GM23338 (cell line): ENCODE data around the gene CNOT6L. TPM values are rescaled to one million over a fixed set of nuclear protein-coding genes. Genes with fewer than 3 reads are reported as not detected.

Experiments used
- ATAC-seq: fragments of 200-7000 bp; cut with Tn5 transposase; 3 replicates; pipeline ENCODE4 v1.9.1; 2020
- DNase-seq: peaks from one replicate; pipeline ENCODE4 v3.0.0-alpha.2; 2015; ENCODE audit warnings: low spot score
- H2AFZ ChIP-seq: fragments of 200-600 bp; sonication (generic); 2 replicates; pipeline ENCODE4 v1.8.0; 2016; ENCODE audit warnings: antibody characterized with exemption, mild to moderate bottlenecking, moderate library complexity
- H3F3A ChIP-seq: fragments of 200-600 bp; sonication (generic); replicated peaks from 2 replicates; pipeline ENCODE4 v1.8.0; 2017; ENCODE audit warnings: antibody characterized with exemption, mixed run types, low read depth
- H3K27ac ChIP-seq: fragments of 200-600 bp; sonication (generic); 2 replicates; pipeline ENCODE4 v1.6.1; 2016; ENCODE audit warnings: low read depth
- H3K27me3 ChIP-seq: fragments of 200-600 bp; sonication (generic); 2 replicates; pipeline ENCODE4 v1.8.0; 2016; ENCODE audit warnings: mild to moderate bottlenecking, mixed run types, moderate library complexity; ENCODE audit not compliant: insufficient read depth
- H3K36me3 ChIP-seq: fragments of 200-600 bp; sonication (generic); 2 replicates; pipeline ENCODE4 v1.8.0; 2016; ENCODE audit warnings: mild to moderate bottlenecking; ENCODE audit not compliant: insufficient read depth
- H3K4me1 ChIP-seq: fragments of 200-600 bp; sonication (generic); 2 replicates; pipeline ENCODE4 v1.8.0; 2016; ENCODE audit warnings: mild to moderate bottlenecking, moderate library complexity; ENCODE audit not compliant: insufficient read depth
- H3K4me2 ChIP-seq: fragments of 200-600 bp; sonication (generic); 2 replicates; pipeline ENCODE4 v1.7.1; 2017; ENCODE audit warnings: mixed run types
- H3K4me3 ChIP-seq: fragments of 200-600 bp; sonication (generic); 2 replicates; pipeline ENCODE4 v1.6.1; 2016; ENCODE audit warnings: mixed run types
- H3K79me2 ChIP-seq: fragments of 200-600 bp; sonication (generic); replicated peaks from 2 replicates; pipeline ENCODE4 v1.8.0; 2017; ENCODE audit warnings: mild to moderate bottlenecking; ENCODE audit not compliant: insufficient read depth
- H3K9me2 ChIP-seq: fragments of 200-600 bp; sonication (generic); 2 replicates; pipeline ENCODE4 v1.8.0; 2017; ENCODE audit not compliant: insufficient read depth
- H4K20me1 ChIP-seq: fragments of 200-600 bp; sonication (generic); replicated peaks from 2 replicates; pipeline ENCODE4 v1.8.0; 2017; ENCODE audit warnings: mild to moderate bottlenecking; ENCODE audit not compliant: insufficient read depth
- H3K27ac Mint-ChIP-seq: 2 replicates; pipeline ENCODE4 v1.8.0; 2020; ENCODE audit warnings: inconsistent platforms, mild to moderate bottlenecking, moderate library complexity, mixed read lengths
- H3K27me3 Mint-ChIP-seq: 3 replicates; pipeline ENCODE4 v1.8.0; 2022; ENCODE audit warnings: low read depth, mild to moderate bottlenecking, moderate library complexity, mixed read lengths, inconsistent platforms; ENCODE audit not compliant: insufficient read depth, poor library complexity
- H3K36me3 Mint-ChIP-seq: 3 replicates; pipeline ENCODE4 v1.8.0; 2021; ENCODE audit warnings: low read depth, mild to moderate bottlenecking, inconsistent platforms, moderate library complexity, mixed read lengths
- H3K4me1 Mint-ChIP-seq: 3 replicates; pipeline ENCODE4 v1.8.0; 2020; ENCODE audit warnings: mild to moderate bottlenecking, inconsistent platforms, mixed read lengths
- H3K4me3 Mint-ChIP-seq: 3 replicates; pipeline ENCODE4 v1.8.0; 2021; ENCODE audit warnings: moderate library complexity, mild to moderate bottlenecking, inconsistent platforms, mixed read lengths
- H3K9me3 Mint-ChIP-seq: 3 replicates; pipeline ENCODE4 v1.8.0; 2020; ENCODE audit warnings: moderate library complexity, mild to moderate bottlenecking, inconsistent platforms, mixed read lengths
- CREB1 ChIP-seq: fragments of 250-450 bp; sonication (Bioruptor Pico); IDR thresholded peaks from 2 replicates; pipeline ENCODE4 v1.5.0; 2020; ENCODE audit warnings: low read depth, mild to moderate bottlenecking, moderate library complexity
- CTCF ChIP-seq, 2 experiments: fragments of 200-600 bp in 1 of 2; sonication (generic) in 1 of 2; conservative IDR thresholded peaks; 2 replicates each; pipeline versions ENCODE4 v1.5.1 to v1.6.1; 2016 to 2017; ENCODE audit warnings: antibody characterized with exemption in 2 of 2, low read depth in 2 of 2, mild to moderate bottlenecking in 2 of 2, moderate library complexity in 1 of 2
- ETS1 ChIP-seq: IDR thresholded peaks from 2 replicates; pipeline ENCODE4 v1.6.1; 2016; ENCODE audit warnings: antibody characterized with exemption
- EZH2 ChIP-seq: fragments of 200-600 bp; sonication (generic); IDR thresholded peaks from one replicate; pipeline ENCODE4 v1.8.0; 2017; ENCODE audit warnings: antibody characterized with exemption, mild to moderate bottlenecking, low read depth; ENCODE audit not compliant: unreplicated experiment
- EZH2phosphoT487 ChIP-seq: fragments of 200-600 bp; sonication (generic); IDR thresholded peaks from one replicate; pipeline ENCODE4 v1.8.1; 2018; ENCODE audit warnings: antibody characterized with exemption; ENCODE audit not compliant: unreplicated experiment
- JUNB ChIP-seq: IDR thresholded peaks from one replicate; pipeline ENCODE4 v1.6.1; 2016; ENCODE audit warnings: antibody characterized with exemption; ENCODE audit not compliant: unreplicated experiment
- NANOG ChIP-seq: IDR thresholded peaks from 2 replicates; pipeline ENCODE4 v1.6.1; 2016; ENCODE audit warnings: antibody characterized with exemption, borderline replicate concordance
- POLR2AphosphoS5 ChIP-seq: IDR thresholded peaks from 2 replicates; pipeline ENCODE4 v1.6.1; 2016; ENCODE audit warnings: antibody characterized with exemption, low read depth
- REST ChIP-seq: IDR thresholded peaks from one replicate; pipeline ENCODE4 v1.6.1; 2018; ENCODE audit warnings: antibody characterized with exemption; ENCODE audit not compliant: unreplicated experiment
- STAT1 ChIP-seq: IDR thresholded peaks from one replicate; pipeline ENCODE4 v1.6.1; 2016; ENCODE audit warnings: antibody characterized with exemption; ENCODE audit not compliant: unreplicated experiment
- ZNF114 ChIP-seq: fragments of 250-450 bp; sonication (Bioruptor Pico); IDR thresholded peaks from 2 replicates; pipeline ENCODE4 v1.5.0; 2020; ENCODE audit warnings: mild to moderate bottlenecking, moderate library complexity
- ZNF331 ChIP-seq: fragments of 250-450 bp; sonication (Bioruptor Pico); IDR thresholded peaks from 2 replicates; pipeline ENCODE4 v1.5.0; 2020; ENCODE audit warnings: low read depth, mild to moderate bottlenecking, moderate library complexity
- ZNF462 ChIP-seq: fragments of 250-450 bp; sonication (Bioruptor Pico); IDR thresholded peaks from 2 replicates; pipeline ENCODE4 v1.5.0; 2020; ENCODE audit warnings: mild to moderate bottlenecking, moderate library complexity
- polyA plus RNA-seq: library from polyadenylated mRNA; unstranded; fragments of >200 nt; fragmentation: Nextera tagmentation; extraction: Ambion mirVana; gene quantifications from 2 replicates; pipeline ENCODE4 v1.2.1, GENCODE V29; 2016
- total RNA-seq: library from RNA; depleted of rRNA; stranded (reverse); fragments of >200 nt; shearing (Covaris generic); gene quantifications from 2 replicates; pipeline ENCODE4 v1.2.3, GENCODE V29; 2014

CNOT6L gene
- total and polyA plus RNA-seq, 2 experiments from 2014 or later: 3.2 to 13.9 TPM

GRCh38 chr4:77862478-77863216, 43.5 kb upstream of the CNOT6L start, which contains the start of gene MRPL1:
MRPL1 (plus strand) TSS chr4:77862830; CDS start chr4:77862849, 19 bp downstream.
- ATAC-seq (peak; percentile 95), DNase-seq (peak; percentile 98)
- Histone ChIP-seq H2AFZ (peak within 1 kb of the TSS; percentile 34; the same call in 1 of the 2 replicates), H3F3A (no peaks in the 10 kb centered on the region), H3K4me1 (0 out of 2 replicates have a peak, but pooled peaks cover 6% of the 10 kb centered on the region), H3K27me3 (no peaks in the 10 kb centered on the region), H3K79me2 (peaks cover 44% of the 10 kb centered on the region), H3K27ac (peak within 1 kb of the TSS; percentile 97), H3K4me3 (peak within 1 kb of the TSS; percentile 70), H4K20me1 (peaks cover 6% of the 10 kb centered on the region; the same call in 1 of the 2 replicates), H3K36me3 (no peaks in the 10 kb centered on the region), H3K4me2 (peak within 1 kb of the TSS; percentile 77), H3K9me2 (no peaks in the 10 kb centered on the region)
- Mint-ChIP-seq H3K27ac (peak within 1 kb of the TSS; percentile 99), H3K27me3 (peaks cover 8% of the 10 kb centered on the region), H3K36me3 (peaks cover 17% of the 10 kb centered on the region), H3K4me1 (peaks cover 17% of the 10 kb centered on the region), H3K4me3 (peak within 1 kb of the TSS; percentile 93), H3K9me3 (no peaks in the 10 kb centered on the region; the same call in 2 of the 3 replicates)
- TF ChIP-seq CTCF (conservative IDR thresholded peaks at IDR 0.05; ENCODE audit: low read depth in 2 of 2) (peak; percentile 18 to 51; a peak in 2 of 4 replicates), NANOG (0 out of 2 replicates have a peak, but pooled peaks have one; percentile 7), ETS1 (peak; percentile 78), CREB1 (CRISPR knock-in tag) (peak; percentile 81), REST (peak; percentile 24), STAT1 (no peak), EZH2phosphoT487 (no peak), JUNB (no peak), ZNF462 (no peak), ZNF331 (CRISPR knock-in tag) (no peak), EZH2 (no peak), POLR2AphosphoS5 (peak; percentile 82), ZNF114 (CRISPR knock-in tag) (0 out of 2 replicates have a peak, but pooled peaks have one; percentile 70)
